Liver (tissue), 9 donors: ENCODE results near the gene HPS1. TPM values are rescaled to one million over a fixed set of nuclear protein-coding genes. Genes with fewer than 3 reads are reported as not detected.

Experiments used
- DNase-seq: peaks from one replicate; pipeline ENCODE4 v3.0.0-alpha.2; 2017; ENCODE audit warnings: low spot score
- H3K27ac ChIP-seq, 2 donors: one replicate each; pipeline ENCODE4 v1.7.0; 2013; ENCODE audit warnings: inconsistent platforms in 2 of 2, low read length in 2 of 2, control low read depth in 1 of 2, low read depth in 1 of 2, mild to moderate bottlenecking in 1 of 2
- H3K27me3 ChIP-seq, 4 donors: one replicate each; pipeline versions ENCODE4 v1.6.1 to v1.7.0; 2013; ENCODE audit warnings: low read length in 3 of 4, inconsistent platforms in 1 of 4, mild to moderate bottlenecking in 1 of 4, moderate library complexity in 1 of 4; ENCODE audit not compliant: control insufficient read depth in 4 of 4, insufficient read depth in 4 of 4
- H3K36me3 ChIP-seq, 4 donors: one replicate each; pipeline versions ENCODE4 v1.6.1 to v1.7.0; 2013; ENCODE audit warnings: low read length in 3 of 4, mild to moderate bottlenecking in 3 of 4, low read depth in 1 of 4, moderate library complexity in 1 of 4; ENCODE audit not compliant: control insufficient read depth in 4 of 4, insufficient read depth in 3 of 4
- H3K4me1 ChIP-seq, 4 donors: one replicate each; pipeline versions ENCODE4 v1.6.1 to v1.7.0; 2013; ENCODE audit warnings: low read length in 3 of 4, mild to moderate bottlenecking in 3 of 4, moderate library complexity in 1 of 4; ENCODE audit not compliant: control insufficient read depth in 4 of 4, insufficient read depth in 4 of 4
- H3K4me3 ChIP-seq, 3 donors: one replicate each; pipeline versions ENCODE4 v1.6.1 to v1.7.0; 2013; ENCODE audit warnings: low read length in 3 of 3, control low read depth in 1 of 3, low read depth in 1 of 3, mild to moderate bottlenecking in 1 of 3
- H3K9ac ChIP-seq, 2 donors: one replicate each; pipeline ENCODE4 v1.7.0; 2013; ENCODE audit warnings: low read length in 2 of 2, mild to moderate bottlenecking in 2 of 2, moderate library complexity in 2 of 2, control low read depth in 1 of 2, low read depth in 1 of 2
- H3K9me3 ChIP-seq, 4 donors: one replicate each; pipeline versions ENCODE4 v1.6.1 to v1.7.0; 2013; ENCODE audit warnings: low read length in 3 of 4; ENCODE audit not compliant: control insufficient read depth in 4 of 4
- ATF3 ChIP-seq: IDR thresholded peaks from 2 replicates; pipeline ENCODE4 v1.6.1; 2016; ENCODE audit warnings: antibody characterized with exemption
- CTCF ChIP-seq: fragments of 150-350 bp; IDR thresholded peaks from 2 replicates; pipeline ENCODE4 v1.5.1; 2017; ENCODE audit warnings: improper control_type of control experiment, low read depth, low read length; ENCODE audit not compliant: missing input control
- EGR1 ChIP-seq, 2 donors: IDR thresholded peaks; 2 replicates each; pipeline ENCODE4 v1.6.1; 2016 to 2018; ENCODE audit warnings: antibody characterized with exemption in 2 of 2, low read depth in 2 of 2
- FOXA1 ChIP-seq: IDR thresholded peaks from 2 replicates; pipeline ENCODE4 v1.6.1; 2016; ENCODE audit warnings: antibody characterized with exemption
- FOXA2 ChIP-seq: IDR thresholded peaks from 2 replicates; pipeline ENCODE4 v1.6.1; 2016; ENCODE audit warnings: antibody characterized with exemption
- GABPA ChIP-seq, 2 donors: IDR thresholded peaks in 1 of 2; conservative IDR thresholded peaks in 1 of 2; 2 replicates each; pipeline ENCODE4 v1.6.1; 2016; ENCODE audit warnings: antibody characterized with exemption in 2 of 2, mild to moderate bottlenecking in 1 of 2, moderate library complexity in 1 of 2
- HNF4A ChIP-seq, 2 donors: conservative IDR thresholded peaks; 2 replicates each; pipeline ENCODE4 v1.6.1; 2016; ENCODE audit warnings: antibody characterized with exemption in 2 of 2, mild to moderate bottlenecking in 2 of 2
- HNF4G ChIP-seq: IDR thresholded peaks from 2 replicates; pipeline ENCODE4 v1.6.1; 2016; ENCODE audit warnings: antibody characterized with exemption
- JUND ChIP-seq, 2 donors: IDR thresholded peaks; 2 replicates each; pipeline ENCODE4 v1.6.1; 2016; ENCODE audit warnings: antibody characterized with exemption in 2 of 2
- MAX ChIP-seq: IDR thresholded peaks from 2 replicates; pipeline ENCODE4 v1.6.1; 2016; ENCODE audit warnings: antibody characterized with exemption
- NR2F2 ChIP-seq: IDR thresholded peaks from 2 replicates; pipeline ENCODE4 v1.6.1; 2016; ENCODE audit warnings: antibody characterized with exemption
- RAD21 ChIP-seq, 2 donors: IDR thresholded peaks; 2 replicates each; pipeline ENCODE4 v1.6.1; 2016; ENCODE audit warnings: antibody characterized with exemption in 2 of 2, mild to moderate bottlenecking in 2 of 2
- REST ChIP-seq: IDR thresholded peaks from 2 replicates; pipeline ENCODE4 v1.6.1; 2016; ENCODE audit warnings: antibody characterized with exemption, mild to moderate bottlenecking
- RXRA ChIP-seq, 2 donors: IDR thresholded peaks; 2 replicates each; pipeline ENCODE4 v1.6.1; 2017 to 2018; ENCODE audit warnings: antibody characterized with exemption in 2 of 2, mild to moderate bottlenecking in 1 of 2
- SP1 ChIP-seq: IDR thresholded peaks from 2 replicates; pipeline ENCODE4 v1.6.1; 2018; ENCODE audit warnings: antibody characterized with exemption, mild to moderate bottlenecking
- TAF1 ChIP-seq: conservative IDR thresholded peaks from 2 replicates; pipeline ENCODE4 v1.6.1; 2016; ENCODE audit warnings: antibody characterized with exemption, mild to moderate bottlenecking
- YY1 ChIP-seq: IDR thresholded peaks from 2 replicates; pipeline ENCODE4 v1.6.1; 2016; ENCODE audit warnings: antibody characterized with exemption, mild to moderate bottlenecking
- ZBTB33 ChIP-seq: IDR thresholded peaks from 2 replicates; pipeline ENCODE4 v1.6.1; 2016; ENCODE audit warnings: antibody characterized with exemption
- WGBS: extraction: QIAGEN DNeasy Blood & Tissue Kit; methylation state at CpG from one replicate; pipeline ENCODE4 v1.1.7; 2013; 5-methylcytosine and 5-hydroxymethylcytosine counted together
- polyA plus RNA-seq, 2 donors: library from polyadenylated mRNA; stranded (reverse) in 1 of 2; unstranded in 1 of 2; fragments of 200-250 nt in 1 of 2; fragments of >200 nt in 1 of 2; fragmentation: Nextera tagmentation in 1 of 2; extraction: Ambion mirVana in 1 of 2; gene quantifications; one replicate each; pipeline versions ENCODE4 v1.2.1 to v1.2.3, GENCODE V29; 2013 to 2015
- total RNA-seq, 2 donors: library from RNA; depleted of rRNA; stranded (reverse); fragments of >200 nt; gene quantifications; one replicate each; pipeline ENCODE4 v1.2.3, GENCODE V29; 2014
- donor health status: healthy.
- donor health status: healthy.
- donor health status: healthy.
- donor health status: healthy.
- donor health status: healthy.

The HPS1 gene
- total and polyA plus RNA-seq, 4 donors, result 19.9 to 56.7 (median 29.8) TPM

GRCh38 chr10:98489561-98490481 is 43.1 kb upstream of the HPS1 start:
- H3K27me3 ChIP-seq, result peaks cover 0 to 8% (median 0%) of the 10 kb centered on the region in 4 donors
- no peaks in the 10 kb centered on the region for H3K36me3 ChIP-seq
- no peak overlapping the region for H3K9ac ChIP-seq
- 82% methylated on average over 13 of the region's 13 CpGs for WGBS
- TF ChIP-seq RXRA (IDR thresholded peaks at IDR 0.05) (no peak), JUND (IDR thresholded peaks at IDR 0.05) (no peak), FOXA1 (no peak), REST (no peak), SP1 (no peak), HNF4A (conservative IDR thresholded peaks at IDR 0.05) (no peak), HNF4G (no peak), ZBTB33 (no peak), FOXA2 (no peak), GABPA (IDR thresholded peaks at IDR 0.05 in 1 of 2, conservative IDR thresholded peaks at IDR 0.05 in 1 of 2) (no peak), NR2F2 (no peak), TAF1 (no peak), EGR1 (IDR thresholded peaks at IDR 0.05; ENCODE audit: low read depth in 2 of 2) (no peak), YY1 (no peak), MAX (no peak), RAD21 (IDR thresholded peaks at IDR 0.05) (no peak), CTCF (no peak), ATF3 (no peak)
- no peak overlapping the region for H3K27ac ChIP-seq
- H3K9me3 ChIP-seq, result no peaks in the 10 kb centered on the region
- no peak overlapping the region for H3K4me3 ChIP-seq
- H3K4me1 ChIP-seq, result no peaks in the 10 kb centered on the region
- DNase-seq, result no peak
